Esophagus muscularis mucosa (tissue), 4 donors: ENCODE data around the gene KLHL29. TPM values are rescaled to one million over a fixed set of nuclear protein-coding genes. Genes with fewer than 3 reads are reported as not detected.
A peak's percentile ranks its signal among the peaks of the same experiment; 100 is the strongest.

Experiments
- DNase-seq: peaks from one replicate; pipeline ENCODE4 v3.0.0-alpha.2; 2017; ENCODE audit errors: extremely low spot score
- H3K27ac ChIP-seq, 4 donors: fragments of 200-600 bp; sonication (generic); replicated peaks in 1 of 4; 1 replicate in 3 of 4; 2 replicates in 1 of 4; pipeline ENCODE4 v1.5.1; 2016 to 2019; ENCODE audit warnings: mild to moderate bottlenecking in 1 of 4
- H3K27me3 ChIP-seq, 4 donors: fragments of 200-600 bp; sonication (generic); one replicate each; pipeline versions ENCODE4 v1.5.1 to v1.6.0; 2016 to 2019
- H3K36me3 ChIP-seq, 4 donors: fragments of 200-600 bp; sonication (generic); one replicate each; pipeline ENCODE4 v1.5.1; 2016 to 2019
- H3K4me1 ChIP-seq, 4 donors: fragments of 200-600 bp; sonication (generic); one replicate each; pipeline ENCODE4 v1.5.1; 2016 to 2019
- H3K4me3 ChIP-seq, 4 donors: fragments of 200-600 bp; sonication (generic); 1 replicate in 2 of 4; 2 replicates in 2 of 4; pipeline ENCODE4 v1.5.1; 2016 to 2019; ENCODE audit warnings: mild to moderate bottlenecking in 4 of 4, moderate library complexity in 1 of 4
- H3K9me3 ChIP-seq, 4 donors: fragments of 200-600 bp; sonication (generic); 1 replicate in 3 of 4; 2 replicates in 1 of 4; pipeline ENCODE4 v1.5.1; 2016 to 2019
- CTCF ChIP-seq, 3 experiments: fragments of 200-600 bp in 2 of 3; fragments of 450-650 bp in 1 of 3; sonication (generic) in 2 of 3; IDR thresholded peaks; one replicate each; pipeline ENCODE4 v1.5.1; 2017 to 2019; ENCODE audit warnings: antibody characterized with exemption in 3 of 3, mild to moderate bottlenecking in 2 of 3, moderate library complexity in 1 of 3
- EP300 ChIP-seq: sonication (generic); formaldehyde crosslinking; IDR thresholded peaks from one replicate; pipeline ENCODE4 v1.6.1; 2017; ENCODE audit warnings: antibody characterized with exemption
- POLR2A ChIP-seq: fragments of 450-650 bp; IDR thresholded peaks from one replicate; pipeline ENCODE4 v1.6.1; 2017; ENCODE audit warnings: antibody characterized with exemption, moderate library complexity, mild to moderate bottlenecking, low read depth
- POLR2AphosphoS5 ChIP-seq, 2 donors: sonication (generic); formaldehyde crosslinking; IDR thresholded peaks; one replicate each; pipeline ENCODE4 v1.6.1; 2017; ENCODE audit warnings: antibody characterized with exemption in 2 of 2
- WGBS: methylation state at CpG from one replicate; pipeline ENCODE4 v1.1.5; 2018; 5-methylcytosine and 5-hydroxymethylcytosine counted together
- intact Hi-C: fragments of 100-400 bp; cut with DNase I; formaldehyde crosslinking; loops from one replicate; pipeline ENCODE4 v1.15.1; 2023
- total RNA-seq, 4 donors: library from RNA; depleted of rRNA; stranded (reverse); fragments of >200 nt; gene quantifications; one replicate each; pipeline versions ENCODE4 v1.1.0 to v1.2.1, GENCODE V29; 2016

Gene KLHL29
- total RNA-seq, 4 donors from 2014 or later = 22.0 to 26.1 (median 23.4) TPM

- intact Hi-C loops = no loop called here
- Histone ChIP-seq H3K9me3 (no peaks in the 10 kb centered on the region), H3K4me3 (no peak overlapping the region), H3K27ac (peak overlapping the region; percentile 57 to 94 (median 66)), H3K4me1 (peaks cover 21 to 70% (median 66%) of the 10 kb centered on the region in 4 donors), H3K27me3 (no peaks in the 10 kb centered on the region), H3K36me3 (no peaks in the 10 kb centered on the region)
- WGBS = 52% methylated on average over 4 of the region's 4 CpGs
- TF ChIP-seq EP300 (no peak), CTCF (IDR thresholded peaks at IDR 0.05) (peak in 1 of 3 experiments; percentile 9)
- no peak for DNase-seq
These were observed 134.3 kb downstream of the KLHL29 start for GRCh38 chr2:23519334-23519651.

- Histone ChIP-seq H3K4me3 (no peak overlapping the region), H3K27ac (peak overlapping the region; percentile 56 to 94 (median 66)), H3K4me1 (peaks cover 30 to 72% (median 69%) of the 10 kb centered on the region in 4 donors), H3K27me3 (no peaks in the 10 kb centered on the region), H3K9me3 (no peaks in the 10 kb centered on the region), H3K36me3 (no peaks in the 10 kb centered on the region)
- WGBS = 61% methylated on average over 4 of the region's 5 CpGs
- intact Hi-C loops = loop anchor here (5.0 kb wide), 2 partner anchors 82 to 97 kb away; no protein-coding TSS in a partner anchor
- no peak for DNase-seq
- TF ChIP-seq POLR2A (no peak), POLR2AphosphoS5 (IDR thresholded peaks at IDR 0.05) (no peak), CTCF (IDR thresholded peaks at IDR 0.05) (no peak), EP300 (no peak)
These were observed 135.3 kb downstream of the KLHL29 start for GRCh38 chr2:23520256-23520655.

GRCh38 chr2:23521060-23521459, 136.1 kb downstream of the KLHL29 start:
- Histone ChIP-seq H3K9me3 (no peaks in the 10 kb centered on the region), H3K27me3 (no peaks in the 10 kb centered on the region), H3K4me3 (no peak overlapping the region), H3K27ac (peak overlapping the region in 3 of 4 donors; percentile 65 to 94 (median 67)), H3K36me3 (no peaks in the 10 kb centered on the region), H3K4me1 (peaks cover 30 to 80% (median 77%) of the 10 kb centered on the region in 4 donors)
- no peak for DNase-seq
- TF ChIP-seq POLR2A (no peak), EP300 (no peak), CTCF (IDR thresholded peaks at IDR 0.05) (no peak), POLR2AphosphoS5 (IDR thresholded peaks at IDR 0.05) (no peak)
- 91% methylated on average over 7 of the region's 7 CpGs for WGBS
- intact Hi-C loops = loop anchor here (5.0 kb wide), 2 partner anchors 81 to 96 kb away; no protein-coding TSS in a partner anchor

- no peaks in the 10 kb centered on the region for H3K36me3 ChIP-seq
- H3K4me1 ChIP-seq = peaks cover 30 to 89% (median 85%) of the 10 kb centered on the region in 4 donors
- no peak overlapping the region for H3K4me3 ChIP-seq
- no peak for TF ChIP-seq POLR2AphosphoS5 (IDR thresholded peaks at IDR 0.05)
- TF ChIP-seq POLR2A = no peak
- no peak for TF ChIP-seq EP300
- no peak for TF ChIP-seq CTCF (IDR thresholded peaks at IDR 0.05)
- intact Hi-C loops = loop anchor here (5.0 kb wide), 2 partner anchors 79 to 94 kb away; no protein-coding TSS in a partner anchor
- no peaks in the 10 kb centered on the region for H3K9me3 ChIP-seq
- H3K27me3 ChIP-seq = no peaks in the 10 kb centered on the region
- DNase-seq = no peak
- peak overlapping the region; percentile 87 to 94 (median 90) for H3K27ac ChIP-seq
- WGBS = 86% methylated on average over 15 of the region's 15 CpGs
These were observed 137.9 kb downstream of the KLHL29 start for GRCh38 chr2:23522726-23523372.
